PC-9 (cell line): Measurements from ENCODE around the gene CACNA2D1. TPM values are rescaled to one million over a fixed set of nuclear protein-coding genes. Genes with fewer than 3 reads are reported as not detected.

Experiments
- BruUV-seq: library from RNA; stranded (reverse); fragments of 400-500 nt; replicated peaks from 2 replicates; lab custom pipeline; 2021; lab: Mats Ljungman, UMichigan
- CTCF ChIA-PET: fragments of 300-600 bp; sonication (Branson Sonifier 250); formaldehyde crosslinking; loops from one replicate; lab custom pipeline; 2022; ENCODE audit warnings: antibody characterized with exemption; lab: Charles Lee
- POLR2A ChIA-PET: fragments of 300-600 bp; sonication (Branson Sonifier 250); formaldehyde crosslinking; loops from one replicate; lab custom pipeline; 2022; ENCODE audit warnings: antibody characterized with exemption; ENCODE audit not compliant: unreplicated experiment; lab: Charles Lee
- DNase-seq, 2 experiments: peaks; one replicate each; pipeline versions ENCODE4 v3.0.0 to v3.0.0-alpha.2; 2015 to 2022; ENCODE audit warnings: mixed read lengths in 1 of 2
- H2AFZ ChIP-seq: fragments of 200-600 bp; sonication (generic); 2 replicates; pipeline ENCODE4 v1.8.1; 2017; ENCODE audit warnings: antibody characterized with exemption
- H3F3A ChIP-seq: fragments of 200-600 bp; sonication (generic); 2 replicates; pipeline ENCODE4 v1.8.1; 2017; ENCODE audit warnings: antibody characterized with exemption, mild to moderate bottlenecking, low read depth; ENCODE audit not compliant: insufficient read depth
- H3K27ac ChIP-seq: fragments of 200-600 bp; sonication (generic); 2 replicates; pipeline ENCODE4 v1.6.1; 2016; ENCODE audit warnings: mixed run types
- H3K27me3 ChIP-seq: fragments of 200-600 bp; sonication (generic); 2 replicates; pipeline ENCODE4 v1.6.1; 2016; ENCODE audit warnings: low read depth, mixed run types; ENCODE audit not compliant: insufficient read depth
- H3K36me3 ChIP-seq: fragments of 200-600 bp; sonication (generic); 2 replicates; pipeline ENCODE4 v1.6.1; 2016; ENCODE audit warnings: low read depth, mixed run types
- H3K4me1 ChIP-seq: fragments of 200-600 bp; sonication (generic); replicated peaks from 2 replicates; pipeline ENCODE4 v1.6.1; 2016; ENCODE audit warnings: mixed run types; ENCODE audit not compliant: insufficient read depth
- H3K4me2 ChIP-seq: fragments of 200-600 bp; sonication (generic); 2 replicates; pipeline ENCODE4 v1.6.1; 2017; ENCODE audit warnings: mixed run types
- H3K4me3 ChIP-seq: fragments of 200-600 bp; sonication (generic); 2 replicates; pipeline ENCODE4 v1.6.1; 2016; ENCODE audit warnings: mixed run types
- H3K79me2 ChIP-seq: fragments of 200-600 bp; sonication (generic); 2 replicates; pipeline ENCODE4 v1.6.1; 2017; ENCODE audit warnings: low read depth, mixed run types
- H3K9me2 ChIP-seq: fragments of 200-600 bp; sonication (generic); 2 replicates; pipeline ENCODE4 v1.8.1; 2017; ENCODE audit warnings: mild to moderate bottlenecking; ENCODE audit not compliant: insufficient read depth
- H3K9me3 ChIP-seq: fragments of 200-600 bp; sonication (generic); 2 replicates; pipeline ENCODE4 v1.8.1; 2016; ENCODE audit warnings: low read depth; ENCODE audit not compliant: insufficient read depth
- H4K20me1 ChIP-seq: fragments of 200-600 bp; sonication (generic); 2 replicates; pipeline ENCODE4 v1.8.1; 2017; ENCODE audit not compliant: insufficient read depth
- CTCF ChIP-seq: fragments of 200-600 bp; sonication (generic); conservative IDR thresholded peaks from 2 replicates; pipeline ENCODE4 v1.6.1; 2017; ENCODE audit warnings: mixed run types, antibody characterized with exemption, mild to moderate bottlenecking, moderate library complexity
- EZH2 ChIP-seq: fragments of 200-600 bp; sonication (generic); IDR thresholded peaks from 2 replicates; pipeline ENCODE4 v1.8.0; 2017; ENCODE audit warnings: antibody characterized with exemption, low read depth
- intact Hi-C: fragments of 100-400 bp; cut with micrococcal nuclease; formaldehyde crosslinking; loops from one replicate; pipeline ENCODE4 v1.10.0; 2022; ENCODE audit not compliant: unreplicated experiment
- total RNA-seq: library from RNA; stranded (reverse); gene quantifications from 2 replicates; pipeline ENCODE4 v1.2.3, GENCODE V29; 2021

The CACNA2D1 gene
- total RNA-seq, 1 experiment from 2014 or later, result 3.2 TPM

- H3K4me1 ChIP-seq, result no peaks in the 10 kb centered on the region
- ChIA-PET CTCF (no interaction called here), POLR2A (no interaction called here)
- no peaks in the 10 kb centered on the region for H3K9me2 ChIP-seq
- no peak overlapping the region for H2AFZ ChIP-seq
- no peak overlapping the region for H3K27ac ChIP-seq
- no TSS peak for BruUV-seq
- no peaks in the 10 kb centered on the region for H4K20me1 ChIP-seq
- no peaks in the 10 kb centered on the region for H3K36me3 ChIP-seq
- H3K9me3 ChIP-seq, result no peaks in the 10 kb centered on the region
- intact Hi-C loops, result no loop called here
- H3K79me2 ChIP-seq, result no peaks in the 10 kb centered on the region
- DNase-seq, result no peak
- no peaks in the 10 kb centered on the region for H3K27me3 ChIP-seq
- H3K4me3 ChIP-seq, result no peak overlapping the region
- no peaks in the 10 kb centered on the region for H3F3A ChIP-seq
- TF ChIP-seq EZH2 (no peak), CTCF (no peak)
- H3K4me2 ChIP-seq, result no peak overlapping the region
Observed at GRCh38 chr7:82313269-82313668, 130.3 kb downstream of the CACNA2D1 start.

GRCh38 chr7:82312646-82313045 lies 130.9 kb downstream of the CACNA2D1 start:
- no peaks in the 10 kb centered on the region for H3K79me2 ChIP-seq
- H3K4me1 ChIP-seq, result no peaks in the 10 kb centered on the region
- no peak overlapping the region for H3K4me2 ChIP-seq
- H3K27ac ChIP-seq, result no peak overlapping the region
- intact Hi-C loops, result no loop called here
- no peaks in the 10 kb centered on the region for H3F3A ChIP-seq
- H4K20me1 ChIP-seq, result no peaks in the 10 kb centered on the region
- H3K9me3 ChIP-seq, result no peaks in the 10 kb centered on the region
- DNase-seq, result no peak
- POLR2A ChIA-PET, result no interaction called here
- no peak for TF ChIP-seq CTCF
- H2AFZ ChIP-seq, result no peak overlapping the region
- no peaks in the 10 kb centered on the region for H3K36me3 ChIP-seq
- CTCF ChIA-PET, result no interaction called here
- H3K9me2 ChIP-seq, result no peaks in the 10 kb centered on the region
- no peaks in the 10 kb centered on the region for H3K27me3 ChIP-seq
- no peak overlapping the region for H3K4me3 ChIP-seq
- no TSS peak for BruUV-seq

- no peaks in the 10 kb centered on the region for H3F3A ChIP-seq
- H3K9me3 ChIP-seq, result no peaks in the 10 kb centered on the region
- H3K27ac ChIP-seq, result no peak overlapping the region
- no peaks in the 10 kb centered on the region for H3K79me2 ChIP-seq
- no peak overlapping the region for H3K4me2 ChIP-seq
- POLR2A ChIA-PET, result no interaction called here
- no peaks in the 10 kb centered on the region for H3K27me3 ChIP-seq
- no peak for TF ChIP-seq EZH2
- no peak for TF ChIP-seq CTCF
- H4K20me1 ChIP-seq, result no peaks in the 10 kb centered on the region
- CTCF ChIA-PET, result no interaction called here
- no TSS peak for BruUV-seq
- intact Hi-C loops, result no loop called here
- H3K9me2 ChIP-seq, result no peaks in the 10 kb centered on the region
- H3K36me3 ChIP-seq, result no peaks in the 10 kb centered on the region
- H2AFZ ChIP-seq, result no peak overlapping the region
- no peak for DNase-seq
- H3K4me3 ChIP-seq, result no peak overlapping the region
- H3K4me1 ChIP-seq, result no peaks in the 10 kb centered on the region
Observed at GRCh38 chr7:82305347-82306005, 138.1 kb downstream of the CACNA2D1 start.
